LNCaP clone FGC (cell line): ENCODE measurements around the gene ELP1.
A peak's percentile ranks its signal among the peaks of the same experiment; 100 is the strongest.
"Not testable (repeated sequence)": the region's sequence is repeated elsewhere in the genome, so short reads cannot be mapped to it uniquely, and the experiment has no call there.

Experiments used
- DNase-seq: peaks from one replicate; pipeline ENCODE4 v3.0.0-alpha.2; 2011; ENCODE audit warnings: low read depth
- H3K4me3 ChIP-seq: 2 replicates; pipeline ENCODE4 v1.5.1; 2011; ENCODE audit warnings: mild to moderate bottlenecking, low read depth, low read length, control low read depth
- TF ChIP-seq, protein P1 (sequence below): IDR thresholded peaks from 2 replicates; pipeline ENCODE4 v1.5.1; 2012; ENCODE audit warnings: mild to moderate bottlenecking; ENCODE audit not compliant: control insufficient read depth, insufficient read depth; ENCODE audit errors: extremely low read depth

ELP1 gene

DNA sequence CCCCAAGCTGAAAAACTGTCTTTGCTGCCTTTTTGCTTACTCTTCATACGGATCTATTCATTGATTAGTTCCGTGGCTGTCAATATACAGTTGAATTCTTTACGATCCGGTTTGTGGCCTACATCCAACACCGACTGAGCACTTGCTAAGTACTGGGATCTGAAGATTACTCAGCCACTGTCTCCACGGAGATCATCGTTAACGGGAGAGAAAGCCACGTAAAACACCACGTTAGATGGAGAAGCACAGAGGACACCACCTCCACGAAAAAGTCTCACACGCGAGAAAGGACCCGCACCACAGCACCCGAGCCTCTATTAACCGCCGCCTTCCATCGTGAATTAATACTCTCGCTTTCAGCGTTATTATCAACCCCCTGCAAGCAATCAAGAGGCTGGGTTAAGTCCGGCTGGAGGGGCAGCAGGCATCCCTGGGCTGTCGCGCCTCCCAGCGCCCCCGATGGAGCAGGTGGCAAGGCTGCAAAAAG, 650 bp downstream of the ELP1 start:
- TF ChIP-seq, protein P1, sequence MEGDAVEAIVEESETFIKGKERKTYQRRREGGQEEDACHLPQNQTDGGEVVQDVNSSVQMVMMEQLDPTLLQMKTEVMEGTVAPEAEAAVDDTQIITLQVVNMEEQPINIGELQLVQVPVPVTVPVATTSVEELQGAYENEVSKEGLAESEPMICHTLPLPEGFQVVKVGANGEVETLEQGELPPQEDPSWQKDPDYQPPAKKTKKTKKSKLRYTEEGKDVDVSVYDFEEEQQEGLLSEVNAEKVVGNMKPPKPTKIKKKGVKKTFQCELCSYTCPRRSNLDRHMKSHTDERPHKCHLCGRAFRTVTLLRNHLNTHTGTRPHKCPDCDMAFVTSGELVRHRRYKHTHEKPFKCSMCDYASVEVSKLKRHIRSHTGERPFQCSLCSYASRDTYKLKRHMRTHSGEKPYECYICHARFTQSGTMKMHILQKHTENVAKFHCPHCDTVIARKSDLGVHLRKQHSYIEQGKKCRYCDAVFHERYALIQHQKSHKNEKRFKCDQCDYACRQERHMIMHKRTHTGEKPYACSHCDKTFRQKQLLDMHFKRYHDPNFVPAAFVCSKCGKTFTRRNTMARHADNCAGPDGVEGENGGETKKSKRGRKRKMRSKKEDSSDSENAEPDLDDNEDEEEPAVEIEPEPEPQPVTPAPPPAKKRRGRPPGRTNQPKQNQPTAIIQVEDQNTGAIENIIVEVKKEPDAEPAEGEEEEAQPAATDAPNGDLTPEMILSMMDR: no peak
- H3K4me3 ChIP-seq: peak overlapping the region; percentile 96
- DNase-seq: no peak

DNA sequence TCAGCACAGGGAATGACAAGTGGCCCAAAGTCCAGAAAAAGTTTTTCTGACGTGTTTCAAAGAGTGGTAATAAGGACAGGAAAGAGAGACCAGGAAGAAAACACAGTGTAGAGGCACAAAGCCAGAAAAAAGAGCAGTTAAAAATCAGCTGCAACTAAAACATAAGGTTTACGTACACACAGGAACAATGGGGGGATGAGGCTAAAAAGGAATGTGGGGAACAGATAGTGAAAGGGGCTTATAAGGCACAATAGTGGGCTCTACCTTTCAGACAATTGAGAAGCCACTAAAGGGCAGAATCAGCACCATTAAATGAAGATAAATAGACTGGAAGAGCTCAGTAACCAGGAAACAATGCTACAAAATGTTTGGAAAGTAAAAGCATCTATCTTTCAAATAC, 5.5 kb downstream of the ELP1 start:
- H3K4me3 ChIP-seq: no peak overlapping the region
- DNase-seq: no peak
- TF ChIP-seq, protein P1: no peak

DNA sequence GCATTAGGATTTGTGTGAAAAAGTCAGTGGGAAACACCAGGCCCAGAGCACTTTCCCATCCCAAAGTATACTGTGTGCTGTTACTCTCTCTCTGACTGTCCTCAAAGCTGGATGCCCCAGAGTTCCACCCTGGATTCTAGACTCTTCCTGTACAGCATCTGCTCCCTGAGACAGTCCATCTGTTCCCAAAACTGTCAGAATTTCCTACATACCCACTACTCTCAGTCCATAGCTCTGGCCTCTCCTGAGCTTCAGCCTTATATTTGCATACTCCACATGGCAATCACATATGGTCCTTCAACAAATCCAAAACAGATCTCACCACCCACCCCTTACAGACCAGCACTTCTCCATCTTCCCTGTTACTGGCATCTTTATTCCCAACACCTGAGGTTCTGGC, 9.5 kb downstream of the ELP1 start:
- TF ChIP-seq, protein P1: no peak
- no peak overlapping the region for H3K4me3 ChIP-seq
- no peak for DNase-seq

DNA sequence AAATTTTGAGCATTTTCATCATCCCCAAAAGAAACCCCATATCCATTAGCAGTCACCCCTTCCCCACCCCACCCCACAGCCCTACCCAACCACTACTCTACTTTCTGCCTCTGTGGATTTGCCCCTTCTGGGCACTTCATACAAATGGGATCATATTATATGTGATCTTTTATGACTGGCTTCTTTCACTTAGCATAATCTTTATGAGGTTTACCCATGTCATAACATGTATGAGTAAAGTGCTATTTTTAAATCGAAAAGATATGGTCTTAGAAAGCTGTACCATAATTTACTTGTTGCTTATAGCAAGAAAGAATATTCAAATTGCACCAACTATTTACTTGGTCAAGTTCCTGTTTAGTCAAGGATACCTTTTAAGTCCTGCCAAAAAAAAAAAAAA, 12.7 kb downstream of the ELP1 start:
- TF ChIP-seq, protein P1: no peak
- no peak for DNase-seq
- no peak overlapping the region for H3K4me3 ChIP-seq

GRCh38 chr9:108920401-108920800, 13.5 kb downstream of the ELP1 start:
- H3K4me3 ChIP-seq, DNase-seq: not testable (repeated sequence)

GRCh38 chr9:108919517-108919916, 14.4 kb downstream of the ELP1 start:
- TF ChIP-seq, protein P1: no peak
- no peak overlapping the region for H3K4me3 ChIP-seq
- no peak for DNase-seq

DNA sequence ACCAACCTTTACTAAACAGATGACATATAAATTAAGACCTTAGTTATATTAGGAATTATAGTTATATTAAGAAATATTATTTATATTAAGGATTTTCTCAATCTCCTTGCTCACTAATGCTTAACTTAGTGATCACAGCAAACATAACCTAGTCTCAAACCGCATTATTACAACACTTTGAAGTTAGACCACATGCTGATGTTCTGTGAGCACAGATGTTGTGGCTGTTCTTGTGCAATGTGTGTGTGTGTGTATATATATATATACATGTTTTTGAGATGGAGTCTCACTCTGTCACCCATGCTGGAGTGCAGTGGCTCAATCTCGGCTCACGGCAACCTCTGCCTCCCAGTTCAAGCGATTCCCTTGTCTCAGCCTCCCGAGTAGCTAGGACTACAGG, 20.5 kb downstream of the ELP1 start:
- DNase-seq: no peak
- H3K4me3 ChIP-seq: no peak overlapping the region
- TF ChIP-seq, protein P1: no peak
